Ascending aorta (tissue), 2 donors: Measurements from ENCODE around the gene SH2D3A. TPM values are rescaled to one million over a fixed set of nuclear protein-coding genes. Genes with fewer than 3 reads are reported as not detected.
"Not testable (repeated sequence)": the region's sequence is repeated elsewhere in the genome, so short reads cannot be mapped to it uniquely, and the experiment has no call there.

Experiments
- DNase-seq, 2 donors: peaks; one replicate each; pipeline ENCODE4 v3.0.0-alpha.2; 2019; ENCODE audit warnings: low spot score in 2 of 2
- H3K27ac ChIP-seq, 2 donors: fragments of 200-600 bp; sonication (generic); one replicate each; pipeline ENCODE4 v1.5.1; 2016 to 2017; ENCODE audit warnings: mild to moderate bottlenecking in 1 of 2
- H3K27me3 ChIP-seq: fragments of 200-600 bp; sonication (generic); one replicate; pipeline ENCODE4 v1.5.1; 2017
- H3K36me3 ChIP-seq, 2 donors: fragments of 200-600 bp; sonication (generic); one replicate each; pipeline ENCODE4 v1.5.1; 2016
- H3K4me1 ChIP-seq, 2 donors: fragments of 200-600 bp; sonication (generic); one replicate each; pipeline ENCODE4 v1.5.1; 2016 to 2017; ENCODE audit warnings: mild to moderate bottlenecking in 1 of 2
- H3K4me3 ChIP-seq, 2 donors: fragments of 200-600 bp; sonication (generic); one replicate each; pipeline ENCODE4 v1.5.1; 2016 to 2017; ENCODE audit warnings: mild to moderate bottlenecking in 1 of 2
- H3K9me3 ChIP-seq, 2 donors: fragments of 200-600 bp; sonication (generic); one replicate each; pipeline ENCODE4 v1.5.1; 2016
- intact Hi-C: fragments of 100-400 bp; cut with DNase I; formaldehyde crosslinking; loops from one replicate; pipeline ENCODE4 v1.15.1; 2023
- total RNA-seq: library from RNA; depleted of rRNA; stranded (reverse); fragments of >200 nt; gene quantifications from one replicate; pipeline ENCODE4 v1.1.0, GENCODE V29; 2016
- TF ChIP-seq, protein P1 (sequence below), 3 experiments: fragments of 200-600 bp in 2 of 3; fragments of 450-650 bp in 1 of 3; sonication (generic) in 2 of 3; IDR thresholded peaks; one replicate each; pipeline ENCODE4 v1.5.1; 2016 to 2019; ENCODE audit warnings: antibody characterized with exemption in 3 of 3, mild to moderate bottlenecking in 1 of 3, moderate library complexity in 1 of 3

The SH2D3A gene
- total RNA-seq, 1 donor from 2014 or later = not detected

DNA sequence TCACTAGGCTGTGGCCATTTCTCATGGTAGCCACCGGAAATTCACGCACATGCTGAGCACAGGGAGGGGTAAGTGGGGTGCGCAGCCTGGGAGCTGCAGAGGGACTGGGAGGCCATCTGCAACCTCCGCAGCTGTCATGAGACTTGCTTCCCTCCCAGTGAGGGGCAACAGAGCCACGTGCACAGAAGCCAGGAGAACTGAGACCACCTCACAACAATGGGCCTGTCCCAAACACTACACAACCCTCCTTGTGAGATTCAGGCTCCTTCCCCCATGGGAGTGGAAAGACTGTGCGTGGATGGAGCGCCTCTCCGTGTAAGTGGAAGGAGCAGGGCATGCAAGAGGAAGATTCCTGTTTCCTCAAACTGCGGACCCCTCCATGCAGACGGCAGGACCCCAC is 55.6 kb downstream of the SH2D3A start:
- H3K27ac ChIP-seq = no peak overlapping the region
- H3K4me1 ChIP-seq = no peaks in the 10 kb centered on the region
- H3K36me3 ChIP-seq = no peaks in the 10 kb centered on the region
- no peak overlapping the region for H3K4me3 ChIP-seq
- intact Hi-C loops = no loop called here
- TF ChIP-seq, protein P1, sequence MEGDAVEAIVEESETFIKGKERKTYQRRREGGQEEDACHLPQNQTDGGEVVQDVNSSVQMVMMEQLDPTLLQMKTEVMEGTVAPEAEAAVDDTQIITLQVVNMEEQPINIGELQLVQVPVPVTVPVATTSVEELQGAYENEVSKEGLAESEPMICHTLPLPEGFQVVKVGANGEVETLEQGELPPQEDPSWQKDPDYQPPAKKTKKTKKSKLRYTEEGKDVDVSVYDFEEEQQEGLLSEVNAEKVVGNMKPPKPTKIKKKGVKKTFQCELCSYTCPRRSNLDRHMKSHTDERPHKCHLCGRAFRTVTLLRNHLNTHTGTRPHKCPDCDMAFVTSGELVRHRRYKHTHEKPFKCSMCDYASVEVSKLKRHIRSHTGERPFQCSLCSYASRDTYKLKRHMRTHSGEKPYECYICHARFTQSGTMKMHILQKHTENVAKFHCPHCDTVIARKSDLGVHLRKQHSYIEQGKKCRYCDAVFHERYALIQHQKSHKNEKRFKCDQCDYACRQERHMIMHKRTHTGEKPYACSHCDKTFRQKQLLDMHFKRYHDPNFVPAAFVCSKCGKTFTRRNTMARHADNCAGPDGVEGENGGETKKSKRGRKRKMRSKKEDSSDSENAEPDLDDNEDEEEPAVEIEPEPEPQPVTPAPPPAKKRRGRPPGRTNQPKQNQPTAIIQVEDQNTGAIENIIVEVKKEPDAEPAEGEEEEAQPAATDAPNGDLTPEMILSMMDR (IDR thresholded peaks at IDR 0.05) = no peak
- no peak for DNase-seq
- H3K9me3 ChIP-seq = no peaks in the 10 kb centered on the region
- H3K27me3 ChIP-seq = no peaks in the 10 kb centered on the region

DNA sequence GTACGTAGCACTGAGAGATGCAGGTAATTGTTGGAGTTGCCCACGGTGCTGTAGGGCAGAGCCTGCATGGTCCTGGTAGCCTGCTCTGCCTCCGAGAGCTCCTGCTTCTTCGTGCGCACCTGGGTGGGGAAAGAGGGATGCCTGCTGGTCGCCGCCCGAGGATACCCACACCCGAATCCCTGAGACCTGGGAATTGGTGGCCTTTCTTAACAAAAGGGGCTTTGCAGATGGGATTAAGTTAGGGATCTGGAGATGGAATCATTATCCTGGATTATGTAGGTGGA is 56.2 kb downstream of the SH2D3A start:
- Histone ChIP-seq H3K4me1 (no peaks in the 10 kb centered on the region), H3K36me3 (no peaks in the 10 kb centered on the region), H3K4me3 (no peak overlapping the region), H3K27me3 (no peaks in the 10 kb centered on the region), H3K9me3 (no peaks in the 10 kb centered on the region), H3K27ac (no peak overlapping the region)
- no peak for DNase-seq
- TF ChIP-seq, protein P1 (IDR thresholded peaks at IDR 0.05) = no peak
- intact Hi-C loops = no loop called here

DNA sequence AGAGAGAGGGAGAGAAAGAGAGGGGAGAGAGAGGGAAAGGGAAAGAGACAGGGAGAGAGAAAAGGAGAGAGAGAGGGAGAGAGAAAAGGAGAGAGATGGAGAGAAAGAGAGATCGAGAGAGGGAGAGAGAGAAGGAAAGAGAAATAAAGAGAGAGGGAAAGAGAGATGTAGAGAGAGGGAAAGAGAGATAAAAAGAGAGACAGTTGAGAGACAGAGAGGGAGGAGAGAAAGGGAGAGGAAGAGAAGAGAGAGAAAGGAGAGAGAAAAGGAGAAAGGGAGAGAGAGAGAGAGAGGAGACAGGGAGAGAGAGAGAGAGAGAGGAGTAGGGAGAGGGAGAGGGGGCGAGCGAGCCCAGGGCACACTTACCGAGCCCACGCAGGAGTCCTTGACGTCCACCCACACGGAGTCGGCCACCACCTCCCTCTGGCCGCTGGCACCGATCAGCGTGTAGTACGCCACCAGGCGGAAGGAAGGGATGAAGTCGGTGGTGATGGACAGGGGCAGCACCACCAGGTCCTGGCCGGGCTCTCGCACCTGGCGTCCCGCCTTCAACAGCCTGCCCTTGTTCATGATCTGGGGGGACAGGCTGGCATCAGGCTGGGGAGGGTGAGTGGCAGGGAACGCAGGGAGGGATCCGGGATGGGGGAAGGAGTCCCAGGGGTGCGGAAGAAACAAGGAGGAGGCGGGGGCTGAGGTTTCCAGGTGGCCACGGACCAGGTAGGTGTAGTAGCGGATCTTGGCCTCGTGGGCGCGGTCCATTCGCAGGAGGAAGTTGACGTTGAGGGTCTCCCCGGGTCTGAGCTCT is 56.8 kb downstream of the SH2D3A start:
- no peak overlapping the region for H3K4me3 ChIP-seq
- no peaks in the 10 kb centered on the region for H3K9me3 ChIP-seq
- TF ChIP-seq, protein P1 (IDR thresholded peaks at IDR 0.05) = no peak
- no peaks in the 10 kb centered on the region for H3K36me3 ChIP-seq
- H3K27ac ChIP-seq = no peak overlapping the region
- no peaks in the 10 kb centered on the region for H3K4me1 ChIP-seq
- intact Hi-C loops = no loop called here
- H3K27me3 ChIP-seq = no peaks in the 10 kb centered on the region
- no peak for DNase-seq

GRCh38 chr19:6709549-6709948 is 57.7 kb downstream of the SH2D3A start:
- TF ChIP-seq, protein P1 (IDR thresholded peaks at IDR 0.05) = no peak
- Histone ChIP-seq H3K4me1 (no peaks in the 10 kb centered on the region), H3K4me3 (no peak overlapping the region), H3K36me3 (no peaks in the 10 kb centered on the region), H3K27me3 (no peaks in the 10 kb centered on the region), H3K9me3 (no peaks in the 10 kb centered on the region), H3K27ac (no peak overlapping the region)
- intact Hi-C loops = no loop called here
- no peak for DNase-seq

DNA sequence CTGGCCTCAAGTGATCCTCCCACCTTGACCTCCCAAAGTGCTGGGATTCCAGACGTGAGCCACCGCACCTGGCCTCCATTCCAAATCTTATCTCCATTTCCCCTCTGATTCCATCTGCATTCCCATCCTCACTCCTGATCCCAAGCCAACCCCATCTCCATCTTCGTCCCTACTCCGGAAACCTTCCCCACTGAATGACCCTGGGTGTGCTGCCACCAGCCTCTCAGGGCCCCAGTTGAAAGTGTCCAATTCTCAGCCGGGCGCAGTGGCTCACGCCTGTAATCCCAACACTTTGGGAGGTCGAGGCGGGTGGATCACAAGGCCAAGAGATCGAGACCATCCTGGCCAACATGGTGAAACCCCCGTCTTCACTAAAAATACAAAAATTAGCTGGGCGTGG is 58.3 kb downstream of the SH2D3A start:
- H3K36me3 ChIP-seq, H3K9me3 ChIP-seq, intact Hi-C loops, DNase-seq, H3K4me3 ChIP-seq, H3K27ac ChIP-seq, H3K27me3 ChIP-seq, H3K4me1 ChIP-seq: not testable (repeated sequence)

DNA sequence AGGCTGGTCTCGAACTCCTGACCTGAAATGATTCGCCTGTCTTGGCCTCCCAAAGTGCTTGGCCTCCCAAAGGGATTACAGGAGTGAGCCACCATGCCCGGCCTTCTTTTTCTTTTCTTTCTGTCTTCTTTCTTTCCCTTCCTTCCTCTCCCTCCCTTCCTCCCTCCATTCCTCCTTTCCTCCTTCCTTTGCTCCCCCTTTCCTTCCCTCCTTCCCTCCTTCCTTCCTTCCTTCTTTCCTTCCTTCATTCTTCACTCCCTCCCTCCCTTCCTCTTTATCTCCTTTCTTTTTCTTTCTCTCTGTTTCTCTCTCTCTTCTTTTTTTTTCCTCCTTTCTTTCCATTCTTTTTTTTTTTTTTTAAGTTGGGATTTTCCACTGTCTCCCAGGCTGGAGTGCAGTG is 58.9 kb downstream of the SH2D3A start:
- Histone ChIP-seq H3K36me3 (no peaks in the 10 kb centered on the region), H3K9me3 (no peaks in the 10 kb centered on the region), H3K27ac (no peak overlapping the region), H3K4me3 (no peak overlapping the region), H3K27me3 (no peaks in the 10 kb centered on the region), H3K4me1 (no peaks in the 10 kb centered on the region)
- DNase-seq = no peak
- TF ChIP-seq, protein P1 (IDR thresholded peaks at IDR 0.05) = no peak
- intact Hi-C loops = no loop called here
